Neural progenitor cell (in vitro differentiated cells): ENCODE results near the gene DEPDC1B. TPM values are rescaled to one million over a fixed set of nuclear protein-coding genes. Genes with fewer than 3 reads are reported as not detected.
"Not testable (repeated sequence)": the region's sequence is repeated elsewhere in the genome, so short reads cannot be mapped to it uniquely, and the experiment has no call there.

Experiments used
- DNase-seq: peaks from one replicate; pipeline ENCODE4 v3.0.0-alpha.2; 2016; ENCODE audit warnings: low spot score
- H2AFZ ChIP-seq: fragments of 200-600 bp; sonication (generic); replicated peaks from 2 replicates; pipeline ENCODE4 v1.6.1; 2016; ENCODE audit warnings: antibody characterized with exemption
- H3F3A ChIP-seq: fragments of 200-600 bp; sonication (generic); 2 replicates; pipeline ENCODE4 v1.6.1; 2016; ENCODE audit warnings: antibody characterized with exemption, low read depth
- H3K27ac ChIP-seq: fragments of 200-600 bp; sonication (generic); 2 replicates; pipeline ENCODE4 v1.5.1; 2016; ENCODE audit warnings: mild to moderate bottlenecking
- H3K27me3 ChIP-seq: fragments of 200-600 bp; sonication (generic); 2 replicates; pipeline ENCODE4 v1.6.1; 2016; ENCODE audit warnings: mild to moderate bottlenecking, moderate library complexity
- H3K36me3 ChIP-seq: fragments of 200-600 bp; sonication (generic); 2 replicates; pipeline ENCODE4 v1.5.1; 2016
- H3K4me1 ChIP-seq: fragments of 200-600 bp; sonication (generic); 2 replicates; pipeline ENCODE4 v1.6.1; 2016; ENCODE audit warnings: mixed run types
- H3K4me2 ChIP-seq: fragments of 200-600 bp; sonication (generic); 2 replicates; pipeline ENCODE4 v1.6.1; 2016
- H3K4me3 ChIP-seq: fragments of 200-600 bp; sonication (generic); 2 replicates; pipeline ENCODE4 v1.5.1; 2016
- H3K79me2 ChIP-seq: fragments of 200-600 bp; sonication (generic); 2 replicates; pipeline ENCODE4 v1.6.1; 2016; ENCODE audit warnings: low read depth
- H3K9ac ChIP-seq: fragments of 200-600 bp; sonication (generic); 2 replicates; pipeline ENCODE4 v1.6.1; 2016
- H3K9me3 ChIP-seq: fragments of 200-600 bp; sonication (generic); 2 replicates; pipeline ENCODE4 v1.5.1; 2016; ENCODE audit warnings: low read depth
- H4K20me1 ChIP-seq: fragments of 200-600 bp; sonication (generic); 2 replicates; pipeline ENCODE4 v1.6.1; 2016; ENCODE audit warnings: low read depth
- H3K27ac Mint-ChIP-seq: 3 replicates; pipeline ENCODE4 v1.8.0; 2021; ENCODE audit warnings: mixed read lengths
- H3K27me3 Mint-ChIP-seq: 2 replicates; pipeline ENCODE4 v1.8.0; 2022; ENCODE audit warnings: low read depth, mild to moderate bottlenecking, inconsistent platforms, moderate library complexity, mixed read lengths; ENCODE audit not compliant: insufficient read depth
- H3K36me3 Mint-ChIP-seq: 3 replicates; pipeline ENCODE4 v1.8.0; 2021; ENCODE audit warnings: mixed read lengths
- H3K4me1 Mint-ChIP-seq: 3 replicates; pipeline ENCODE4 v1.8.0; 2021; ENCODE audit warnings: mixed read lengths
- H3K4me3 Mint-ChIP-seq: 3 replicates; pipeline ENCODE4 v1.8.0; 2021; ENCODE audit warnings: mild to moderate bottlenecking, moderate library complexity, mixed read lengths
- H3K9me3 Mint-ChIP-seq: 3 replicates; pipeline ENCODE4 v1.8.0; 2020; ENCODE audit warnings: mixed read lengths
- CTCF ChIP-seq: fragments of 200-600 bp; sonication (generic); IDR thresholded peaks from 2 replicates; pipeline ENCODE4 v1.5.1; 2017; ENCODE audit warnings: antibody characterized with exemption, mild to moderate bottlenecking
- EZH2 ChIP-seq: fragments of 200-600 bp; sonication (generic); IDR thresholded peaks from 2 replicates; pipeline ENCODE4 v1.6.1; 2017; ENCODE audit warnings: antibody characterized with exemption, mild to moderate bottlenecking, moderate library complexity
- EZH2phosphoT487 ChIP-seq: fragments of 200-600 bp; sonication (generic); IDR thresholded peaks from 2 replicates; pipeline ENCODE4 v1.6.1; 2017; ENCODE audit warnings: antibody characterized with exemption
- total RNA-seq: library from RNA; depleted of rRNA; stranded (reverse); fragments of >200 nt; gene quantifications from 2 replicates; pipeline ENCODE4 v1.2.3, GENCODE V29; 2015; ENCODE audit warnings: low replicate concordance

The DEPDC1B gene
- total RNA-seq, 1 donor from 2014 or later: 142 TPM

GRCh38 chr5:60719329-60719728 is 19.4 kb upstream of the DEPDC1B start:
- no peaks in the 10 kb centered on the region for H4K20me1 ChIP-seq
- H3K9me3 ChIP-seq: no peaks in the 10 kb centered on the region
- no peaks in the 10 kb centered on the region for H3F3A ChIP-seq
- H3K4me3 ChIP-seq: no peak overlapping the region
- no peaks in the 10 kb centered on the region for H3K4me1 Mint-ChIP-seq
- DNase-seq: no peak
- H3K27me3 Mint-ChIP-seq: peaks cover 3% of the 10 kb centered on the region
- H3K27ac ChIP-seq: no peak overlapping the region
- H3K36me3 Mint-ChIP-seq: no peaks in the 10 kb centered on the region
- no peak overlapping the region for H2AFZ ChIP-seq
- no peak overlapping the region for H3K4me3 Mint-ChIP-seq
- H3K4me2 ChIP-seq: no peak overlapping the region
- H3K27me3 ChIP-seq: no peaks in the 10 kb centered on the region
- no peak overlapping the region for H3K27ac Mint-ChIP-seq
- no peaks in the 10 kb centered on the region for H3K9me3 Mint-ChIP-seq
- no peaks in the 10 kb centered on the region for H3K4me1 ChIP-seq
- no peaks in the 10 kb centered on the region for H3K79me2 ChIP-seq
- H3K9ac ChIP-seq: no peak overlapping the region
- H3K36me3 ChIP-seq: no peaks in the 10 kb centered on the region
- TF ChIP-seq EZH2 (no peak), CTCF (no peak), EZH2phosphoT487 (no peak)

- no peaks in the 10 kb centered on the region for H3K9me3 Mint-ChIP-seq
- Histone ChIP-seq H3F3A (no peaks in the 10 kb centered on the region), H3K9me3 (no peaks in the 10 kb centered on the region), H3K79me2 (no peaks in the 10 kb centered on the region), H3K9ac (no peak overlapping the region), H4K20me1 (no peaks in the 10 kb centered on the region), H3K4me3 (no peak overlapping the region), H3K27me3 (no peaks in the 10 kb centered on the region), H3K4me1 (no peaks in the 10 kb centered on the region), H3K27ac (no peak overlapping the region), H3K4me2 (no peak overlapping the region), H3K36me3 (no peaks in the 10 kb centered on the region), H2AFZ (no peak overlapping the region)
- no peak overlapping the region for H3K4me3 Mint-ChIP-seq
- no peaks in the 10 kb centered on the region for H3K4me1 Mint-ChIP-seq
- no peak for TF ChIP-seq EZH2
- no peak for TF ChIP-seq CTCF
- no peak for TF ChIP-seq EZH2phosphoT487
- H3K27me3 Mint-ChIP-seq: peaks cover 3% of the 10 kb centered on the region
- DNase-seq: no peak
- no peak overlapping the region for H3K27ac Mint-ChIP-seq
- H3K36me3 Mint-ChIP-seq: no peaks in the 10 kb centered on the region
These were observed 18.4 kb upstream of the DEPDC1B start for GRCh38 chr5:60718166-60718892.

- H3K9me3 ChIP-seq, DNase-seq, H3K9ac ChIP-seq, H3K27ac Mint-ChIP-seq, H3F3A ChIP-seq, H3K27me3 ChIP-seq, H3K9me3 Mint-ChIP-seq, H3K36me3 ChIP-seq, H3K27ac ChIP-seq, H3K4me1 Mint-ChIP-seq, H3K4me1 ChIP-seq, H2AFZ ChIP-seq, H3K27me3 Mint-ChIP-seq, H3K36me3 Mint-ChIP-seq, H3K4me2 ChIP-seq, H3K4me3 Mint-ChIP-seq, H3K79me2 ChIP-seq, H3K4me3 ChIP-seq, H4K20me1 ChIP-seq: not testable (repeated sequence)
These were observed 15.4 kb upstream of the DEPDC1B start for GRCh38 chr5:60715201-60715928.

GRCh38 chr5:60712950-60713349 is 13.0 kb upstream of the DEPDC1B start:
- H3K9ac ChIP-seq: no peak overlapping the region
- H3K4me2 ChIP-seq: no peak overlapping the region
- H3K27me3 ChIP-seq: no peaks in the 10 kb centered on the region
- no peak overlapping the region for H3K27ac Mint-ChIP-seq
- H3K4me1 Mint-ChIP-seq: no peaks in the 10 kb centered on the region
- no peaks in the 10 kb centered on the region for H3K36me3 Mint-ChIP-seq
- no peak overlapping the region for H3K4me3 ChIP-seq
- no peak overlapping the region for H2AFZ ChIP-seq
- peaks cover 3% of the 10 kb centered on the region for H3K27me3 Mint-ChIP-seq
- no peak for TF ChIP-seq CTCF
- no peak for TF ChIP-seq EZH2
- TF ChIP-seq EZH2phosphoT487: no peak
- no peak overlapping the region for H3K4me3 Mint-ChIP-seq
- H3K36me3 ChIP-seq: no peaks in the 10 kb centered on the region
- H3K27ac ChIP-seq: no peak overlapping the region
- H3K79me2 ChIP-seq: no peaks in the 10 kb centered on the region
- no peaks in the 10 kb centered on the region for H4K20me1 ChIP-seq
- no peaks in the 10 kb centered on the region for H3K9me3 Mint-ChIP-seq
- no peak for DNase-seq
- no peaks in the 10 kb centered on the region for H3F3A ChIP-seq
- no peaks in the 10 kb centered on the region for H3K9me3 ChIP-seq
- H3K4me1 ChIP-seq: no peaks in the 10 kb centered on the region

GRCh38 chr5:60711892-60712291 is 11.9 kb upstream of the DEPDC1B start:
- not testable (repeated sequence) for H4K20me1 ChIP-seq, H3K4me3 ChIP-seq, H3K9me3 ChIP-seq, H3K27ac ChIP-seq, H3K9me3 Mint-ChIP-seq, H3K27me3 ChIP-seq, H3F3A ChIP-seq, H3K4me3 Mint-ChIP-seq, H3K4me2 ChIP-seq, H3K79me2 ChIP-seq, H3K27ac Mint-ChIP-seq, H3K4me1 ChIP-seq, H3K27me3 Mint-ChIP-seq, DNase-seq, H2AFZ ChIP-seq, H3K4me1 Mint-ChIP-seq, H3K9ac ChIP-seq, H3K36me3 Mint-ChIP-seq, H3K36me3 ChIP-seq
